ENCODE data around the gene PDE6B.
A peak's percentile ranks its signal among the peaks of the same experiment; 100 is the strongest.

The PDE6B gene

DNA sequence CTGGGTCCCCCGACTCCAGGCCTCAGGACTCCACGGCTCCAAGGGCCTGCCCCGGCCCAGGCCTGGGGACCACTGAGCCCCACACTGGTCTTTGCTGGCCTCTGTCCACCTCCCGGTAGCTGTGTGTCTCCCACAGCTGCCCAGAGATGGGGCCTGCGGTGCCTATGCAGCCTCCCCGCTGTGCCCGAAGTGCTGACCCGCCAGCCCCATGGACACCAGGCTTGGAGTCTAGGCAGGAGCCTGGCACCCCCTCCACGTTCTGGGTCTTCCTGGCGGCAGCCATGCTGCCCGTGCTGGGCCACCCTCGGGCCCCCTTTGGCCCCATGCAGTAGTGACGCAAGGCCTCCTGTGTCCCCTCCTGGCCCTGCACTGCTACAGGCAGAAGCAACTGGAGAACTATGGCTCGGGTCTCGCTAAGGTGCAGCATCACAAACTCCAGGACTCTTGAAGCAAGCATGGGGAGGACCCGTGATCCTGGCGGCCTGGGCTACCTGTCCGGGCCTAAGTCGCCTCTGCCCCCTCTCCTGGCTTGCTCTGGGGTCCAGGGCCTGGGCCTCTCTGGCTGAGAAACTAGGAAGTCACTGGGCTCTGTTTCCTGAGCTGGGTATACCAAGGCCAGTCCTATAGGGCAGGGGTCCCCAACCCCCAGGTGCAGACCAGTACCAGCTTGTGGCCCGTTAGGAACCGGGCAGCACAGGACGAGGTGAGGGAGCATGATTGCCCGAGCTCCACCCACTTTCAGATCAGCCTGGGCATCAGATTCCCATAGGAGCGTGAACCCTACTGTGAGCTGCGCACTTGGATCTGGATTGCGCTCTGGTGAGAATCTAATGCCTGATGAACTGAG is 49.9 kb downstream of the PDE6B start:
- no peak for DNase-seq

DNA sequence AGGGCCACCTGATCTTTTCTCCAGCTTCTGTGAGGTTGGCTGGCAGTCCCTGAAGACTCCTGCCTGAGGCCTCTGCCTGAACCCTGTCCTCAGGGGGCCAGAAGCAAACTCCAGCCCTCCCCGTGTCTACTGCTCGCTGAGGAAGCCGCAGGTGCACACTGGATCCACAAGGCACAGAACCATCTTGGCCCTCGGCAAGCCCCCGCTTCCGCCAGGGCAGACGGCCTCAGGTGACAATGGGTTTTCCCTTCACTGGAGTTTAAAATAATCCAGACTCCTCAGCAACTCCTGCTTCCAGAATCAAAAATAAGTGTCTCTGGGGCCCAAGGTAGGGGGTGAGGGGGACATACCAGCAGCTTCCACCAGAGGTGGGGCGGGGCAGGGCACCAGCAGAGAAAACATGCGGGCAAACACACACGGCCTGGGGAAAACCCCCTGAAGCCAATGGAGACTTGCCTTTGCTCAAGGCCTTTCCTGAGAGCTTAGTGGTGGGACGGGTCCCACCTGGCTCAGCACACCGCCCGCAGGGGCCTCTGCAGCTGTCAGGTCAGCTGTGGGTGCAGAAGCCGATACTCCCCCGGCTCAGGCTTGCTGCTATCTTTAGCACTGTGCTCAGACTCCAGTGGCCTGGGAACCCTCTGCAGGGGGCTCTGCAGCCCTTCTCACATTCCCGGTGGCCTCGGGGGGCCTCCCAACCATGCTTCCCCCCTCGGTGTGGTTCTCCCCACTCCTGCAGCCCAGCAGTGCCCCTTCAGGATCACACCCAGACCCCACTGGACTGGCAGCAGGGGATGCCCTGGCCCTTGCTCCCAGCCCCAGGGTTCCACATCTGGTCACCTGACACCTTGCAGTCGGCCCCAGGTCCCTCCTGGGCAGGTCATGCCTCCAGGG is 50.9 kb downstream of the PDE6B start:
- no peak for DNase-seq

DNA sequence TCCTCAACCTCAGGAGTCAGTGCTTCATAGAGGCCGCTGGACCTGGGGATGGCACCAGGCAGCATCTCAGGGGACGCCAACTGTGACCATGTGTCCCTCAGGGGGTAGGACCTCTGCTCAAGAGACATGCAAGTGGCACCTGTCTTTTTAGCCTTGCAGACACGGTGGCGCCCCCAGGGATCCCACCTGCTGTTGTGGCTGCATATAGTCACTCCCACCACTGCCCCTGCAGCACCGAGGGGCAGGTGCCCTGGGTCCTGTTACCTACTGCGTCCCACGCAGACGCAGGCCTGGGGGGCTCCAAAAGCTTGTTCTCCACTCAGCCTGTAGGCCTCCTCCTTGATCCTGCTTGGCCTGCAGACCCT is 51.5 kb downstream of the PDE6B start:
- no peak for DNase-seq

- no peak for DNase-seq
These were observed 52.3 kb downstream of the PDE6B start for GRCh38 chr4:677431-678293.

DNA sequence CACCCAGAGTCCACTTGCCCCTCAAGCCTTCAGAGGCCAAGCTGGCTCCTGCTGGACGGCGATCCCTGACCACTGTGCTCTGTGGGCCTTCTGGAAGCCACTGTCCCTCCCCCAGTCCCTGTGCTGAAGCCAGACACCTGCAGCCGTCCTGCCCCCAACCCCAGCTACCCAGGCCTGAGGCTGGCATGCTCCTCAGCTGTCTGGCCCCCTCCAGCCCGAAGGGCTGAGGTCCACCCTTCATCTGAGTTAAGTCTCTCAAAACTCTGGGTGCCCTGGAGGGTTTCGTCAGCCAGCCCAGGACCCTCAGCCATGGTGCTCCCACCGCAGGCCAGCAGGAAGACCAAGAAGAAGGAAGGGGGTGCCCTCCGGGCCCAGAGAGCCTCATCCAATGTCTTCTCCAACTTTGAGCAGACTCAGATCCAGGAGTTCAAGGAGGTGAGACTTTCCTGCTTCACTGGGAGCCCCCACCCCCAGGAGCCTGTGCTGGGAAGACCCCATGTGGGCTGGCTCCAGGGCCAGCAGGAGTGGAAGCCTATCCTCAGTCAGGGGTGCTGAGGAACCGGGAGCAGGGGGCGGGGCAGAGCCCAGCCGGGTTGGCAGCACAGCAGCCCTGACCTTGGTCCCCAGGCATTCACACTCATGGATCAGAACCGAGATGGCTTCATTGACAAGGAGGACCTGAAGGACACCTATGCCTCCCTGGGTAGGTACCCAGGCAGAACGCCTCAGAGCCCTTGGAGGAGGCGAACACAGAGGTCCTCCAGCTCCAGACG is 53.1 kb downstream of the PDE6B start:
- no peak for DNase-seq

DNA sequence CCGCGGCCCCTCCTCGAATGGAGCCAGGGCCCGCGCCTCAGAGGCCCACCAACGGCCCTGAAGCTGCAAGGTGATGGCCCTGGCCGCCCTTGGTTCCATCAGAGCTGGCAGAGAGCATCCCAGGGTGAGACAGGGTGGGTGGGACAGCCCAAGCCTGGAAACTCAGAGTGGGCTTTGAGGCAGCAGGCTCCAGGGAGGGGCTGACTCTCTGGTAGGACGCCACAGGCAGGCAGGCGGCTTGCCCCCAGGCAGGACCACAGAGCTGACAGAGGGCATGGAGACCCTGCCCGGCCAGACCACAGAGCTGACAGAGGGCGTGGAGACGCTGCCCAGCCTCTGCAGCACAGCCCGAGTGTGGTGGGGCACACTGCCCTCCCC is 53.7 kb downstream of the PDE6B start:
- DNase-seq: no peak

- DNase-seq: no peak
These were observed 54.3 kb downstream of the PDE6B start for GRCh38 chr4:679629-680028.

DNA sequence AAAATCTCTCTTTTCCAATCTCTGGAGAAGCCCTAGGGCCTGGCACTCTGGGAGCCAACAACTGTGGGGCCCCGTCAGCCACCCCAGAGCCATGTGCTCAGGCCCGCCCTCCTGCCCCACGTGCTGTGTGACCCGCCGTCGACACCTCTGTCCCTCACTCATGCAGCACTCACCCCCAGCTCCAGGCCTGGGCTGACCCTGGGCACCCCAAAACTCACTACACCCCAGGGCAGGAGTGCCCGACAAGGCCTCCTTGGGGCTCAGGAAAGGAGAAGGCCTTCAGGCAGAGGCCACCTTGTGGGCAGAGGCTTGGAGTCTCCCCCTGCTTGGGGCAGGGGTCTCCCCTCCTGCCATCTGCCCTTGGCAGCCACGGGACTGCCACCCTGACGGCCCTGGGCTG is 54.7 kb downstream of the PDE6B start:
- no peak for DNase-seq

GRCh38 chr4:680551-680927 is 55.2 kb downstream of the PDE6B start:
- DNase-seq: peak; percentile 22

DNA sequence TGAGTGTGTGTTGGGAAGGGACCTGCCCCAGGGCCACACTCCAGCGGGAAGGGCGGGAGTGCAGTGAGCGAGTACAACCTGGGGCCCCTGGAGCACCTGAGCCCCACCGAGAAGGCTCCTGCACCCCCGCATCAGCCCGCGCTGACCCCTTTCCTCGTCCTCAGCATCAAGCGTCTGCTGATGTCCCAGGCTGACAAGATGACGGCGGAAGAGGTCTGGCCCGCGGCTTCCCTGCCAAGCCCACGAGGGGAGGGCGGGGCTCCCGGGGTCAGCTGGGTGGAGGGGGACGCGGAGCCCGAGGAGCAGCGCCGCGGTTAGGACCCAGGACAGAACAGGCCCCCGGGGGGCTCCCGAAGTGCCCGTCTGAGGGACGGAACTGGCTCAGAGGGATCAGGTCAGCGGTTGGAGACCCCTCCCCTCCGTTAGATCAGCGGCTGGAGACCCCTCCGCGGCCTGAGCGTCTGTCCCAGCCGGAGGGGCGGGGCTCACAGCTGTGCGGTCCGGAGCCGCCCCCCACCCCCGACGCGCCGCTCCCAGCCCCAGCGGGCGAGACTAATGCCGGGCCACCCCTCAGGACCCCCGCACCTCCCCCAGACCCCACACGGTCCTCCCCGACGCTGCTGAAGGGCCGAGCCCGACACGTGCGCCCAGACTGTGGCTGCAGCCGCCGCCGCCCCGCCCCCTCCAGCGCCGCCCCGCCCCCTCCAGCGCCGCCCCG is 55.7 kb downstream of the PDE6B start:
- DNase-seq: peak; percentile 55

DNA sequence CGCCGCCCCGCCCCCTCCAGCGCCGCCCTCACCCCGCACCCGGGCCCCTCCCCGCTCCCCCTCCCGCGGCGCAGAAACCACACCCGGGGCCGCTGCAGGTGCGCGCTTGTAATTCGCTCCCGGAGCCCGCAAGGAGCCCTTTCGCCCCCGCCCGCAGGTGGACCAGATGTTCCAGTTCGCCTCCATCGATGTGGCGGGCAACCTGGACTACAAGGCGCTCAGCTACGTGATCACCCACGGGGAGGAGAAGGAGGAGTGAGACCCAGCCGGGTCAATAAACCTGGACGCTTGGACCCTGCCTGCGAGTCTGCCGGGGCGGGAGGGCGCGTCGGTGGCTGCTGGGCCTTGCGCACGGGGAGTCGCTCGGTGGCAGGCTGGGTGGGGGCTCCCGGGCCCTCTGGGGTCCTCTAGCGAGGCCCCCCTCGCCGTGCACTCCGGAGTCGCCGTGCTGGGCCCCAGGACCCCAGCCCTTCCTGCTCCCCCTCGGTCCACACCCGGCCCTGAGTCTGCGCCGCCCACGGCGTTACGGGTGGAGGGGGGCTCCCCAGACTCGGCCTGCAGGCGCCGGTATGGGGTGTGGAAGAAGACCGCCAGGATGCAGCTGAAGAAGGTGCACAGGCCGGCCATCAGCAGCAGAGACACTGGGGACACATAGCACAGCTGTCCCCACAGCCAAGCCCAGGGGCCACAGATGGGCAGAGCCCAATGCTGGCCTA is 56.5 kb downstream of the PDE6B start:
- DNase-seq: no peak

- no peak for DNase-seq
These were observed 57.3 kb downstream of the PDE6B start for GRCh38 chr4:682490-683172.

GRCh38 chr4:683247-683897 is 58.0 kb downstream of the PDE6B start:
- DNase-seq: no peak

DNA sequence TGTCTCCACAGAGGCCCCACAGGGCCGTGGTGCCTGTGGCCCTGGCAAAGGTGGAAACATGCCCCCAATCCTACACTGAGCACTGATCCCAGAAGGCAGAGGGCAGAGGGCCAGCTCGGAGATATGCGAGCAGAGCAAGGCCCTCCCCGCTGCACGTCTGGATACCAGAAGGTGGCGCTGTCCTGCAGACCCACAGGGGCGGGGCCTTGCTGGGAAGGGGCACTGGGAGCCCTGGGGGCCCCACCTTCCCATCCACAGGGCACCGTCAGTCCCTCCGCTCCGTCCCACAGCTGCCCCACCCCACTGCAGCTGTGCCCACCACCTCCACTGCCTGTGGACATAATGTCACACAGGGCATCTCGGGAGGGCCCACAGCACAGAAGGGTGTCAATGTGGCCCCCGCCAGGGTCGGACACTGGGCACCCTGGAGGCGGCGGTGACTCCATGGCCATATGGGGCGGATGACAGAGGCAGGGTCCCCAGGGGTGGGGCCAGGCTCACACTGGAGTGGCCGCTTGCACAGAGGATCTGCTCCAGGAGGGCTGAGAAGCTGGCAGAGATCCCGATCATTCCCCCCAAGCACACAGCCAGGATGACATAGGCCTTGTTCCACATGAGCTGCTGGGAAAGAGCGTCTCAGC is 58.7 kb downstream of the PDE6B start:
- no peak for DNase-seq

GRCh38 chr4:684623-685327 is 59.4 kb downstream of the PDE6B start:
- no peak for DNase-seq

DNA sequence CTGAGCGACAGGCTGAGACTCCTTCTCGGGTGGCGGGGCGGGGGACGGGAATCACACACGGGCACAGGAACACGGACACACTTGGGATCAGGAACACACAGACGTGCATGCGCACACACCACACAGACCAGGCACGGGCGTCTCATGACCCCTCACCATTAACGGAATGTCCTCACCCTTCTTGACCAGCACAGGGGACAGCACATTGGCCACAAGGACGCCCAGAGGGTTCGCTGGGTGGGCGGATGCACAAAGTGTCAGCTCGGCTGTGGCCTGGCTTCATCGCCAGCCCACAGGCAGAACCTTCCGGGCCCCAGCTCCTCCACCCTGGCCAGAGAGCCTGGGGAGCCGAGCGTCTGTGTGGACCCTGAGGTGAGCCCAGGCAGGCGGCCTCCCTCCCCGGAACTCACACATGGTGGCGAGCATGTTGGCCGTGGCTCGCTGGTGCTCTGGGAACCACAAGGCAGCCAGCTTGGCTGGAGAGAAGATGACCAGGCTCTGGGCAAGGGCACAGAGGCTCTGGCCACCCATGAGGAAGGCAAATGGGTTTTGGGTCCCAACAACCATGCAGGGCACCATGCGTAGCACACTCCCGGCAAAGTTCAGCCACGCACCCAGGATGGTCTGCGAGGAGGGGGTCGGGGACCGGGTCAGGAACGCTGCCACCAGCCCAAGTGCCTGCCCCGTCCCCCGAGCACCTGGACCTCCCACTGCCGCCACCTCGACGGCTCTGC is 60.5 kb downstream of the PDE6B start:
- DNase-seq: no peak

DNA sequence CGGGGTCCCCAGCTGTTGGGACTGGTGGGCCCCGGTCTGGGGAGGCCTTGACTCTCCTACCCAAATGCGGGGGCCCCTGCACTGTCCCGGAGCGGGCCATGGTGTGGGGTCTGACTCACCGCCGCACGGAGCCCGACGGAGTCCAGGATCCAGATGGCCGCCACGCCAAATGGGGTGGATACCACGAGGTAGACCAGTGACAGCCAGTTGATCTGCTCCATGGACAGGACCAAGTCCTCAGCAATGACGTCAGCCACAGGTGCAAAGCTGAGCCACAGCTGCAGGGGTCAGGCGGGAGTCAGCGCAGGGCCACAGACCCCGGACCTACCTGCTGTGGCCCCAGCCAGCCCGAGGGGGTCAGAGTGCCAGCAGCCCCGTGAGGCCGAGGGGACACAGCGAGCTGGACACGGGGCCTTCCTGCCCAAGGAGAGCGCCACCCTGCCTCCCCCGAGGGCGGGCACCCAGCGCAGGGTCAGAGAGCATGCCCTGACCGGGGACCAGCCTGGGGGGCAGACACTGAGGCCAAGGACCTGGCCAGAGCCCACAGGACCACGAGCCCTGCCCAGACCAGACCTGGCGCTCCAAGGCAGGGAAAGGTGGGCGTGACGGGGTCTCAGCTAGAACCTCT is 61.2 kb downstream of the PDE6B start:
- DNase-seq: no peak
